ENCODE results near the gene GRK4. TPM values are rescaled to one million over a fixed set of nuclear protein-coding genes. Genes with fewer than 3 reads are reported as not detected.

The GRK4 gene
- total RNA-seq, 1 donor from 2014 or later = 2.1 TPM

GRCh38 chr4:3026540-3026939, 63.2 kb downstream of the GRK4 start:
- no peak for DNase-seq
- no peaks in the 10 kb centered on the region for H3K36me3 Mint-ChIP-seq (ENCODE audit: low read depth)
- ChIA-PET POLR2A (no interaction called here), CTCF (no interaction called here)
- peaks cover 1% of the 10 kb centered on the region for H3K27me3 Mint-ChIP-seq
- H3K9me3 Mint-ChIP-seq = no peaks in the 10 kb centered on the region
- ATAC-seq (ENCODE audit: low read depth) = no peak
- H3K4me1 Mint-ChIP-seq = no peaks in the 10 kb centered on the region
- TF ChIP-seq CTCF (IDR thresholded peaks at IDR 0.05) = no peak
- no peak overlapping the region for H3K4me3 Mint-ChIP-seq
- intact Hi-C loops (cut with micrococcal nuclease) = no loop called here
- no peak overlapping the region for H3K27ac Mint-ChIP-seq

- Mint-ChIP-seq H3K36me3 (ENCODE audit: low read depth) (no peaks in the 10 kb centered on the region), H3K9me3 (no peaks in the 10 kb centered on the region), H3K4me3 (no peak overlapping the region), H3K27me3 (peaks cover 3% of the 10 kb centered on the region), H3K27ac (no peak overlapping the region), H3K4me1 (no peaks in the 10 kb centered on the region)
- intact Hi-C loops (cut with micrococcal nuclease) = no loop called here
- TF ChIP-seq CTCF (IDR thresholded peaks at IDR 0.05) = no peak
- CTCF ChIA-PET = no interaction called here
- POLR2A ChIA-PET = no interaction called here
- no peak for DNase-seq
- ATAC-seq (ENCODE audit: low read depth) = no peak
Observed at GRCh38 chr4:3029464-3029863, 66.1 kb downstream of the GRK4 start.

- CTCF ChIA-PET = no interaction called here
- Mint-ChIP-seq H3K9me3 (no peaks in the 10 kb centered on the region), H3K4me3 (no peak overlapping the region), H3K27me3 (peaks cover 3% of the 10 kb centered on the region), H3K27ac (no peak overlapping the region), H3K4me1 (no peaks in the 10 kb centered on the region), H3K36me3 (ENCODE audit: low read depth) (no peaks in the 10 kb centered on the region)
- DNase-seq = no peak
- no peak for TF ChIP-seq CTCF (IDR thresholded peaks at IDR 0.05)
- POLR2A ChIA-PET = no interaction called here
- intact Hi-C loops (cut with micrococcal nuclease) = no loop called here
- no peak for ATAC-seq (ENCODE audit: low read depth)
Observed at GRCh38 chr4:3030566-3031356, 67.4 kb downstream of the GRK4 start.

GRCh38 chr4:3031357-3032082, 68.1 kb downstream of the GRK4 start:
- POLR2A ChIA-PET = no interaction called here

More at GRCh38 chr4:3031357-3032082, 68.1 kb downstream of the GRK4 start:
- TF ChIP-seq CTCF (IDR thresholded peaks at IDR 0.05) = no peak
- CTCF ChIA-PET = no interaction called here
- Mint-ChIP-seq H3K27me3 (peaks cover 3% of the 10 kb centered on the region), H3K4me1 (no peaks in the 10 kb centered on the region), H3K9me3 (no peaks in the 10 kb centered on the region), H3K36me3 (ENCODE audit: low read depth) (no peaks in the 10 kb centered on the region), H3K27ac (no peak overlapping the region), H3K4me3 (no peak overlapping the region)
- ATAC-seq (ENCODE audit: low read depth) (no peak), DNase-seq (no peak)
- intact Hi-C loops (cut with micrococcal nuclease) = no loop called here
